HG03565 (cell line): ENCODE measurements around the gene GLRX3.

Source experiments
- ATAC-seq: cut with Tn5 transposase; IDR thresholded peaks from one replicate; pipeline ENCODE4 v1.9.1; 2021; ENCODE audit warnings: mild to moderate bottlenecking, moderate library complexity; ENCODE audit not compliant: unreplicated experiment

Gene GLRX3

DNA sequence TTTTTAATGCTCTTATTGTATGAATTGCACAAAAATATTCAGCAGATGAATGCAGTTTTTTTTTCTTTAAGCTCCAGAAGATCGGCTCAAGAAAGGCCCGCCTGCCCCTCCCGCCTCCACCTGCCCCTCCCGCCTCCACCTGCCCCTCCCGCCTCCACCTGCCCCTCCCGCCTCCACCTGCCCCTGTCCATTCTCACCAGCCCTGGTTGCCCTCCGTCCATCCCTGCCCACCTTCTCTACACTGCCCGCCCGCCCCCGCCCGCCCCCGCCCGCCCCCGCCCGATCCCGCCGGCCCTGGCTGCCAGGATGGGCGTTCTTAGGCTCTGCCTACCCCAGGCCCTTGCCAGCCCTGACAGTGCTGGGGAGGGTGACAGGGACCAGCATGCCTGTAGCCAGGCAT, 67.4 kb downstream of the GLRX3 start:
- no peak for ATAC-seq

DNA sequence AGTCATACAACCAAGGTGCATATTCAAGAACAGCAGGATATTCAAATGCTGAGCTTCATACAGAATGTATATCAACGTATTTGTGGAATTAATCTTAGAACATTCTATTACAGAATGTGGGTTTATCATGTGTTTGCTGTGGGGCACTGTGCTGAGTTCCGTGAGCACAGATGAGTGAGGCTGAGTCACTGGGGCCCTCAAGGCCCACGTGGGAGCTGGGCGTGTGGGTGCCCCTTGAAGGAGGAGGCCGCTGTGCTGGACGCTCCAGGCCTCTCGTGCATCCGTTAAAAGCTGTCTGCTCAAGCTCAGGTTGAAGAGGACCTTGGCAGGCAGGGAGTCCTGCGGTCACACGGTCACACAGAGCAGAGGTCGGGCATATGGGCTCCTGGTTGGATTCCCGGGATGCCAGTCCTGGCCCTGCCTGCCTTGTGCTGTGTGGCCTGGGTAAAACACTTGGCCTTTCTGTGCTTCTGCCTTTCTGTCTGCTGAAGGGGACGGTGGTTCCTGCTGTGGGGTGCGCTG, 70.1 kb downstream of the GLRX3 start:
- no peak for ATAC-seq

DNA sequence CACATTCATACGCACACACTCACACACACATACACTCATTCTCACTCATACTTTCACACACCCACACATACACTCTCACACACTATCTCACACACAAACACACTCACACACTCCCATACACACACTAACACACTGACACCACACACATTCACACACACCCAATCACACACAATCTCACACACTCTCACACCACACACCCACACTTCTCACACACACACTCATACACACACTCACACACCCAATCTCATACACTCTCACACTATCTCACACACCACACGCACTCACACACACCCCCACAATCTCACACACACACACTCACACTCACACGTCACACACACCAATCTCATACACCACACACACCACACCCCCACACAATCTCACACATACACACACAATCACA, 71.0 kb downstream of the GLRX3 start:
- no peak for ATAC-seq

DNA sequence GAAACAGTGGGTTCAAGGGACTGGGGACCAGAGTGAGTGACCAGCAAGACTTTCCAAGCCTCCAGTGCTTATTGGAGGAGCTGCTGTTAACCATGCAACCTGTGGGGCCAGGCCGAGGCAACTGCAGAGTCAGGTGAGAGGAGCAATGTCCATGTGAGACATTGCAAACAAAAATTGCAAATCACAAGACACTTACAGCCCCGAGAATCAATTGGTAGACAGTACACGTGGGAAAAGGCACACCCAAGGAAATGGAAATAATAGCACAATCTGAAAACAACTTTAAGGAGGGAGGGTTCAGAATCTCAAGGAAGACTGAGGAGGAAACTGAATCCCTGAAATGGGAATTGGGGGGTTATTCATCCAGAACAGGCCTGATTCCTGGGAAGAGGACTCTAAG, 72.6 kb downstream of the GLRX3 start:
- ATAC-seq, result no peak

DNA sequence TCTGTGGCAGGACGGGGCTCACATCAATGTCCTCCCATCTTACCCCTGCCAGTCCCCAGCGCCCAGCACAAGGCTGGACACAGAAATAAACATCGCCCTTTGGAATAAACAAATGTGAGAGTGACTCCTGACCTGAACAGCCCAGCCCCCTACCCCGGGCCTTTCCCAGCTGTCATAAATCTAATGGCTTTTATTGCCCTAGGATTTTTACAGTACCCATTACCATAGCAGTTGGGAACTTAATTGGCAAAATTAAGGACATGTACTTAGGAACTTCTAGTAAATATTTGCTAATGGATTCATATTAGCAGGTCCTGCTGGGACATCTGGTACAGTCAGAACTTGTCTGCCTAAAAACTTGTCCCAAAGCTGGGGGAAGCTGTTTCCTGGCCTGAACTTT, 76.6 kb downstream of the GLRX3 start:
- ATAC-seq, result no peak

DNA sequence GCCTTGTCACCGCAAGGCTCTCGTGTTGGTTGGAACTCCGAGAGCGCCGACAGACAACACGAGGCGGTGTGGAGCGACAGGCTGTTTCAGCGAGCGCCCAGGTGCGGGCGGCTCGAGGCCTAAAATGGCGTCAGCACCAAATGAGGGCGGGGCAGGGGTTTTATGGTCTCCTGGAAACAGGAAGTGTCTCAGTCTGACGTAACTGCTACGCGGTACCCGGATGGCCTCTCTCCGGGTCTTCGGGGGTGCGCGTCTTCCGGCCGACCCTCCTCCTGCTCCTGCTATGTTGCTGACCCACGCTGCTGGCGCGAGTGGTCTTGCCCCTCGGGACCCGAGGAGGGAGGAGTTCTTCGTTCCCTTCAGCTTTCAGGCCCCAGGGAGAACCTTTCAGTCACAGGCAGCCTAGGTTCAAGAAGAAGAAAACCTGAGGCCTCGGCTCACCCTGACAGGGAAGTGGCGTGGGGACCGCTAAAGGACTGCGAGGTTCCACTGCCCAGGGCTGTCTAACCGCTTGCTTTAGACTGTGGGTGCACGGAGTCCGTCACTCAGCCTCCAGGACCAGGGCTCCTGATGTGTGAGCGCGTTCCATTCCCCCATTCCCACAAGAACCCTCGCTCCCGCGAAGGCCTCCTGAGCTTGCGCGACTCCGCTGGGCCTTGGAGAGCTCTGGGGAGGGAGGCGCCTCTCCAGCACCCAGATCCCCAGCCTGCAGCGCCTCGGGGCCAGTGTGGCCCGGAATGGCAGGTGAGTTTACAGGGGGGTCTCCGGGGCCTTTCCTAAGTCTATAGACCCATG, 77.3 kb downstream of the GLRX3 start:
- ATAC-seq, result no peak

DNA sequence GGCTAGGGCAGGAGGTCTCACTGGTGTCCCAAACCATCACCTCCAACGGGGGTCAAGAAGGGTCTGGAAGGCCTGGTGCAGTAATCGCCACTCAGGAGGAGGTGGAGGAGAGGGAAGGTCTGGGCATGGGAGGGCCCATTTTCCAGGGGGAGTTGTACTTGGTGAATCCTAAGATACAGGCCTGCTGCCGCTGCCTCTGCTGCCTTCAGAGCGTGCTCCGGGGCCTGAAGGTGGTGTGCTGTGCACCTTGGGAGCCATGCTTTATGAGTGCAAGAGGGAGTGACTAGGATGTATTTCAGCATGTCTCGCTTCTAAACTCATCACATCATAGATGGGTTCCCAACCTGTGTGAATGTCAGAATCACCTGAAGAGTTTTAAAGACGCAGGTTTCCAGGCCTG, 78.2 kb downstream of the GLRX3 start:
- ATAC-seq, result no peak

DNA sequence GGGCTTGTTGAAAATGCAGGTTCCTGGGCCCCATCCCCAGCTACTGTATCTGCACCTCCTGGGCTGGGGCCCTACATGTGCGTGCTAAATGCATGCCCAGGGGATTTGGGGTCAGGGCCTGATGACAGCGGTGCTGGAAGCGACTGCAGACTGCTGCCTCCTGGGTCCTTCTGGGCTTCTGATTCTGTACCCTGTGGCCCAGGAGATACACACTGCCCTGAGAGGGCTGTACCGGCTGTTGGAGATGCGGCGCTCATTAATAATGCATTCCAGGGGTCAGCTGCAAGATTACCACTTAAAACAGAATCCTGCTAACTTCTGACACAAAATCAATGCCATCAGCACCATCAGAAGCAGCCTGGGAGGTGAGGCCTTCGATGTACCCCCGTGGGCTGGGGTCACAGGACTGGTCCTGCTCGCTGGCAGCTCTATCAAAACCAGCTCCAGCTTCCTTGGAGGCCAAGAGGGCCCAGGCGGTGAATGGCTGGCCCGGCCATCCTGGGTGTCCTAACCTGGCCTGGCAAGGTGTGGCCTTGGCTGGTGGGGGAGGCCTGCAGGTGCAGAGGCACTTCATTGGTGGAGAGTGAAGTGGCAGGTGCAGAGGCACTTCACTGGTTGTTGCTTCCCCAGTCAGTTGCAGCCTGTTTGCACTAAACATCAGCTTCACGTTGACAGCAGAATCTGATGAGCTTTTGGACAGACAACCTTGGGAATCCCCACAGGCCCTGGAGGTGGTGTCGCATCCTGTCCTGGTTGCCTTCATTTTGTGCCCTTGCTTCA, 79.2 kb downstream of the GLRX3 start:
- no peak for ATAC-seq

DNA sequence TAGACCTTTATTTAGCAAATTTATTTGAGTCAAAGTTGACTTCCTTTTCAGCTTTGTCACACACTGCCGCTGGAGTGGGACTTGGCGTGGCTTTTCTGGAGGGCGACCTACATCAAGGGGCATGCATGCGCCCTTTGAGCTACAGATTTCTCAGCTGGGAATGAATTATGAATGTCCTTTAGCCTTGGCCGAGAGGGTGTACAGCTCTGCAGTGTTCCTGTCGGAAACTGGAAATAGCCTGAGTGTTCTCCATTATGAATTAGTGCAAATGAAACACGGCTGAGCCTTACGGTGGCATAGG, 79.7 kb downstream of the GLRX3 start:
- no peak for ATAC-seq

DNA sequence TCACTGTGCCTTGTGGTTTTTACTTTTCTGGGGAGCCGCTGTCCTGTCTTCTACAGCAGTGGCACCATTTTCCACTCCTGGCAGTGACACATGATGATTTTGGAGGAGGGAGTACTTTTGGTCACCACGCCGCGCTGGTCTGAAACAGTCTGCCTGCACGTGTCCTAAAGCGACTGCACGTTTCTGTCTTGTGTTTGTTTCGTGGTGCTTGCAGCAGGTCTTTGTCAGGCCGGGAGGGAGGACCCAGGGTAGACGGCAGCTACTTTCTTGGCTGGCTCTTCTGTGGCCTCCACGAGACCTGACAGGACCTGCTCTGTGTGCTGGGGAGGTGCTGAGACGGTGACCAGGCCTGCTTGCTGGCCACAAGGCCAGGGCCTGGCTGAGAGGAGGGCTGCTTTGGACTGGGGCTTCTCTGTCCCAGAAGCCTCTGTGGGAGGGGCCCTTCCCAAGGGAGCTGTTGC, 82.0 kb downstream of the GLRX3 start:
- no peak for ATAC-seq

DNA sequence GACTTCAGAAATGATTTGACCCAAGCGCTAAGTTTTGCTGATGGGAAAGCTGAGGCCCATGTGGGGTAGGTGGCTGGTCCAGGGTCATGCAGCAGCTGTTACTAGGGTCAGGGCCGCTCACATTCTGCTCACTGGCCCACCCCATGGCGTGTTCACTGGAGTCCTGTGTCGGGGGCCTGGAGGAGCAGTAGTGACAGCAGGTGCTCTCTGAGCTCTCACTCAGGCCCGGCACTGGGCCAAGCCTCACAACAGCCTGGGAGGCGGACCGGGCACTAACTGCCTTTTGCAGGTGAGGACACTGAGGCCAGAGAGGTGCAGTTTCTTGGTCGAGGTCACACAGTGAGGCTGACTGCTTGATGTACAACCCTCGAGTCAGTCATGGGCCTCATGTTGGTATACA, 82.7 kb downstream of the GLRX3 start:
- ATAC-seq, result no peak

DNA sequence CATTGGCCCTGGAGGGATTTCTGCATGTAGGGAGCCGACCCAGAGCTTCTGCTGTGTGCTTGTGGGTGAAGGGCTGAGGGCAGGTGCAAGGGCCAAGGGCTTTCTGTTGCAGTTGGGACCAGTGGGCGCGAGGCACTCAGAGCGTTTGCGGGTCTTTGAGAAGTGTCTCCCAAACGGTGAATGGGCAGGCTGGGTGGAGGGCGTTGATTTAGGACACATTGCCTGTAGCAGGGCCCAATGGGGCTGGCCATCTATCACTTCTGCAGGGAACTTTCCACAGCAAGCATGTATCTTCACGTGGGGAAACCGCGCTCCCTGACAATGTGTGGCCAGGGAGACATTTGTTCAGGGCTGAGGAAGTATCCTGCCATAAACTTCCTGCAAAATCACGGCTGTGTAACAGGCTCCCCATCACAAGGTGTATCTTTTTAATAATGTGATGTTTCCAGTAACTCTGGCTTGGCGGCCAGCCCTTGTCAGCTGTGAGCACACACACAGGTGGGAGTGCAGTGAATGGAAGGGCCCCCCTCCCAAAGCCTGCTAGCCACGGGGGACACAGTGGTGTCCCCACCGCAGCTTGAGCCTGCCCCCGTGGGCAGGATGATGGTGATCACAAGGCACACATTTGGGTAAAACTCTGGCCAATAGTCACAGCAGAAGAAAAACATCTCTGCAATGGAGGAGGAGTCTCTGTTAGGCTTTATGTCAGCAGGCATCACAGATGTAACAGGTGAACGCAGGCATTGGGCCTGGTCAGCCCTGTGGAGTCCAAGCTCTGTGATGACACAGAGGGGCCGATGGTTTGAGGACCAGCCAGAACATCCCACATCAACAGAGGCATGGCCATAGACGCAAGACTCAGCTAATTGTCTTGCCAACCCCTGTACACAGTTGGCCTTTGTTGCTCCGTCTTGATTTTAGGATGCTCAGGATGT, 84.3 kb downstream of the GLRX3 start:
- no peak for ATAC-seq

DNA sequence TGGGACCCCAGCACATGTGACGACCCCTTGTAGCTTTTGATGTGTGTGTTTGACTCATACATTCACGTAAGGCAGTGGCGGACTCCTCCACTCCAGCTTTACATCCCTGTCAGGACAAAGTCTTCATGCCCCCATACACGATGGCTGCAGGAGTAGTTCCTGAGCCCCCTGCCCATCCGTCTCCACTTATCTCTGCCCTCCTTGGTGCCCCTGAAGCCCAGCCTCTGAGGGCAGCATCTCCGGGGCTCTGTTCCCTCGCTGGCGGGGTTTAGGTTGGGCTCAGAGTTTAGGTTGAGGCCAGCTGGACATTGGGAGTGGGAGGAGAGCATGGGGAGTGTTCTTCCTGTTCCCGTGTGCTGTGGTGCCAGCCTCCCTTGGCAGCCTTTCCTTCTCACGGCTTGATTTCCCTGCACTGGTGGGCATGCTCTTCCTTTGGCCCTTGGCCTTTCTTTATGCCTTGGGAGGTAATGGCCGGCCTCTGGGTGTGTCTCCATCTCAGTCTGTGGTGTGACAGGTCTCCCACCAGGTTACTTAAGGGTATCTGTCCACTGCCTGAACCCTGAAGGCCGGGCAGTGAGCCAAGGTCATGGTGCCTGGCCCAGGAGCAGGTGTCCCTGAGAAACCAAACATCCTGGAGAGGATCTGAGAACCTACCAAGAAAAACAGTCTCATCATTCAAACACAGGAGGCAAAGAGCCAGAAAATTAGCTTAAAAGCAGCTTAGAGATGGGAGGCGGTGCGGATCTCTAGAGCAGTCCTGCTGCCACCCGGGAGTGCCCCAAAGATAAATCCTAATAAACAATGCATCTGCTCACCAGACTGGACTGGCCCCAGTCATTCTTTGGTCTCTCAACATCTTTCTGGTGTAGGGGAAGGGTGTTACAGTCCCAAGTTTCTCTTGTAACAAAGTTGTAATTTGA, 85.5 kb downstream of the GLRX3 start:
- no peak for ATAC-seq

DNA sequence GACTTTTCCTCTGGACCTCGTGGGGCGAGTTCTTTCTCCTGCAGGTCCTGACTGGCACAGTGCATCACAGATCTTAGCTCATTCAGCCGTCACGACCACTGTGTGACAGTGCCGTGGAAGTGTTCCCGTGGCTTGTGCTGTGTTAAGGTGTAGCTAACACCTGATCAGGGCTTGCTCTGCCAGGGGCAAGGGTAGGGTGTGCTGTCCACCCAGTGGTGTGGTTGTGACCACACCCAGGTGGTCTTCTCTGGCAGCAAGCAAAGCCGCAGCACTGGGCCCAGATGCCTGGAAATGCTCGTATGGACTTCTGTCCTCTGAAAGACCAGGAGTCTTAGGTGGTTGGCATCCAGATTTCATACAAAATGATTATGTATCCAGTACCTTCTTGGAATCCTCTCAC, 86.2 kb downstream of the GLRX3 start:
- no peak for ATAC-seq

DNA sequence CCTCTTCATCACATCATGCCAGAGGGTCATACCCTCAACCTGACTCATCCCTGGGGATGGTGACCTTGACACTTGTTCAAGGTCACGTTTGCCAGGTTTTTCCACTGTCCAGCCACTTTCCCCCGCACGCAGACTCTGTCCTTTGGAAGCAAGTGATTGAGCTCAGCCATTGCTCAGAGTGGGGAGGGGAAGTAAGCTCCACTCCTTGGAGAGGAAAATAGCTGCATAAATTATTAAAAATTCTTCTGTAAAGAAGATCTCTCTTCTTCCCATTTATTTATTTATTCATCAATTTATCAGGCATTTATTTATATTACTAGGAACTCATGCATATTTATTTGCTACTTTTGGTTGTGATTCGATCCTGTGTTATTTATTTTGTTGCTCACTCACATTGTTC, 88.0 kb downstream of the GLRX3 start:
- no peak for ATAC-seq

DNA sequence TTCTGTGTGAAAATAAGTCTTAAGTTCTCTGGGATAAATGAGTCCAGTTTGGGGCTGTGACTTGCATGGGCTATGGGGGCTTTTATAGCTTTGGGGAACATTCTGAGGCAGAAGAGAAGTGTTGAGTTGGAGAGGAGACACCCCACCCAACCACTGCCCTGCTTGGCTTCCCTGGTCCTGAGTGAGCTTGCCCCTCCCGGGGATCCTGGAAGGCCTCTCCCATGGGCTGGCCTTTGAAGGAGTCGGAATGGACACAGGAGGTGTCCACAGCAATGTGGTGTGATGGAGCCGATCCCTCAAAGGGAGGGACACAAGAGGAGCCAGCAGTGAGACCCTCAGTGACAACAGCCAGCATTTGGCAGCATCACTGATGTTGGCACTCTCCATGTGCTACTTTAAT, 89.8 kb downstream of the GLRX3 start:
- ATAC-seq, result no peak

DNA sequence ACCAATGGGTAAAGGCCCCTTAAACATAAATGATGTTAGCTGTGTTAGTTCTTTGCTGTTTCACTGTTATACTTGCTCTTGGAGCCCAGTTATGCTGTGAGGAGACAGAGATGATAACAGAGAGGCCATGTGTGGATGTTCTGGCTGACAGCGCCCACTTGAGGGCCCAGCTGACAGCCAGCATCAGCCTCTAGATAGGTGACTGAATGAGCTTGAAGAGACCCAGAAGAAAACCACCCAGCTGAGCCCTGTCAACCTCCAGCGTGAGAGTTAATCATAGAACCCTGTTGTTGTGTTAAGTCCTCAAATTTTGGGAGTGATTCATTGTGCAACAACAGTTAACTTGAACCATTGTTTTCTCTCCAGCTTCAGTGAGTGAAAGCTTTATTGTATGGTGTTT, 91.7 kb downstream of the GLRX3 start:
- ATAC-seq, result no peak
